HepG2 (cell line): ENCODE results near the gene ALG11. TPM values are rescaled to one million over a fixed set of nuclear protein-coding genes. Genes with fewer than 3 reads are reported as not detected.

Experiments used
- ATAC-seq: fragments of 200-7000 bp; cut with Tn5 transposase; 3 replicates; pipeline ENCODE4 v1.9.1; 2020; ENCODE audit warnings: mild to moderate bottlenecking, moderate library complexity
- BruUV-seq: library from RNA; stranded (reverse); fragments of 400-500 nt; replicated peaks from 2 replicates; lab custom pipeline; 2021; lab: Mats Ljungman, UMichigan
- CTCF ChIA-PET: fragments of 300-600 bp; formaldehyde crosslinking; extraction: SDS; loops from one replicate; lab custom pipeline; 2021; ENCODE audit warnings: low total read pairs, inconsistent platforms, low intra/inter-chr PET ratio; lab: Yijun Ruan, JAX
- POLR2A ChIA-PET: fragments of 350-600 bp; sonication (Branson Sonifier 250); formaldehyde crosslinking; loops from one replicate; lab custom pipeline; 2020; ENCODE audit warnings: antibody characterized with exemption, inconsistent platforms; lab: Yijun Ruan, JAX
- DNase-seq: peaks from one replicate; pipeline ENCODE4 v3.0.0-alpha.2; 2015; ENCODE audit warnings: low spot score
- FAIRE-seq: peaks from 3 replicates; lab custom pipeline; 2011; peaks lifted over from hg19 to GRCh38; lab: Jason Lieb, UNC
- H2AFZ ChIP-seq: one replicate; pipeline ENCODE4 v1.6.1; 2011; ENCODE audit warnings: low read length, inconsistent platforms
- H3K27ac ChIP-seq: fragments of 300-600 bp; 3 replicates; pipeline ENCODE4 v1.8.0; 2011; ENCODE audit warnings: mixed run types, mild to moderate bottlenecking, mixed read lengths, low read length, inconsistent platforms; ENCODE audit not compliant: insufficient read depth; ENCODE audit errors: extremely low read length
- H3K27me3 ChIP-seq, 2 experiments: fragments of 200-600 bp in 1 of 2; 2 replicates in 1 of 2; 3 replicates in 1 of 2; pipeline versions ENCODE4 v1.6.0 to v1.8.0; 2011; ENCODE audit warnings: low read length in 2 of 2, mild to moderate bottlenecking in 2 of 2, moderate library complexity in 2 of 2, inconsistent platforms in 1 of 2; ENCODE audit not compliant: insufficient read depth in 2 of 2, control insufficient read depth in 1 of 2
- H3K36me3 ChIP-seq, 2 experiments: fragments of 200-600 bp in 1 of 2; replicated peaks in 1 of 2; 2 replicates in 1 of 2; 3 replicates in 1 of 2; pipeline versions ENCODE4 v1.5.1 to v1.8.0; 2011; ENCODE audit warnings: low read length in 2 of 2, inconsistent platforms in 1 of 2; ENCODE audit not compliant: insufficient read depth in 2 of 2, control insufficient read depth in 1 of 2
- H3K4me1 ChIP-seq: 2 replicates; pipeline ENCODE4 v1.5.1; 2012; ENCODE audit warnings: low read length, inconsistent platforms; ENCODE audit not compliant: insufficient read depth
- H3K4me2 ChIP-seq: 2 replicates; pipeline ENCODE4 v1.6.0; 2011; ENCODE audit warnings: low read depth, low read length, inconsistent platforms
- H3K4me3 ChIP-seq, 3 experiments: fragments of 200-600 bp in 1 of 3; sonication (generic), shearing (Covaris generic) in 1 of 3; replicated peaks in 1 of 3; 2 replicates each; pipeline ENCODE4 v1.5.1; 2011 to 2016; ENCODE audit warnings: low read length in 3 of 3, inconsistent platforms in 2 of 3, low read depth in 2 of 3, mild to moderate bottlenecking in 2 of 3, control low read depth in 1 of 3, mixed read lengths in 1 of 3; ENCODE audit not compliant: insufficient read depth in 1 of 3
- H3K79me2 ChIP-seq: one replicate; pipeline ENCODE4 v1.6.1; 2011; ENCODE audit warnings: low read length, inconsistent platforms; ENCODE audit not compliant: insufficient read depth
- H3K9ac ChIP-seq: 2 replicates; pipeline ENCODE4 v1.6.0; 2011; ENCODE audit warnings: mild to moderate bottlenecking, low read depth, low read length, inconsistent platforms; ENCODE audit not compliant: insufficient read depth
- H3K9me3 ChIP-seq: 2 replicates; pipeline ENCODE4 v1.5.1; 2012; ENCODE audit warnings: mild to moderate bottlenecking, low read length
- H4K20me1 ChIP-seq: 2 replicates; pipeline ENCODE4 v1.6.0; 2011; ENCODE audit warnings: inconsistent platforms, mild to moderate bottlenecking, low read length, moderate library complexity; ENCODE audit not compliant: insufficient read depth
- JUNB ChIP-seq: sonication (generic); formaldehyde crosslinking; IDR thresholded peaks from 2 replicates; pipeline ENCODE4 v1.8.0; 2022; ENCODE audit warnings: missing genetic modification reagents, mild to moderate bottlenecking, borderline replicate concordance
- KDM3A ChIP-seq: IDR thresholded peaks from 2 replicates; pipeline ENCODE4 v1.6.1; 2018; ENCODE audit warnings: low read depth, missing compliant biosample characterization
- KLF11 ChIP-seq: IDR thresholded peaks from 2 replicates; pipeline ENCODE4 v1.6.1; 2016; ENCODE audit warnings: missing compliant biosample characterization
- NCOR1 ChIP-seq: fragments of 200-600 bp; sonication (generic); IDR thresholded peaks from 2 replicates; pipeline ENCODE4 v1.7.0; 2017; ENCODE audit warnings: antibody characterized with exemption, low read length, borderline replicate concordance
- ZBTB42 ChIP-seq: sonication (generic); formaldehyde crosslinking; IDR thresholded peaks from 2 replicates; pipeline ENCODE4 v1.5.0; 2020; ENCODE audit warnings: mild to moderate bottlenecking, missing genetic modification reagents
- ZNF275 ChIP-seq: sonication (generic); formaldehyde crosslinking; IDR thresholded peaks from 2 replicates; pipeline ENCODE4 v1.8.0; 2022; ENCODE audit warnings: missing genetic modification reagents, mild to moderate bottlenecking, inconsistent platforms, borderline replicate concordance
- ZNF441 ChIP-seq: sonication (generic); formaldehyde crosslinking; IDR thresholded peaks from 2 replicates; pipeline ENCODE4 v1.7.0; 2021; ENCODE audit warnings: missing genetic modification reagents, borderline replicate concordance
- WGBS: methylation state at CpG from one replicate; pipeline ENCODE4 v1.1.6; 2017; ENCODE audit warnings: low lambda C conversion rate; 5-methylcytosine and 5-hydroxymethylcytosine counted together
- in situ Hi-C: cut with HindIII; loops from 2 replicates; pipeline ENCODE4 v1.10.0; 2017; ENCODE audit warnings: low pct_unique_long_range_greater_than_20kb; ENCODE audit not compliant: extremely low pct_ligation_motif_present
- intact Hi-C: fragments of 100-400 bp; cut with micrococcal nuclease; formaldehyde crosslinking; loops from one replicate; pipeline ENCODE4 v1.10.0; 2022; ENCODE audit not compliant: unreplicated experiment
- polyA plus RNA-seq, 8 experiments: library from polyadenylated mRNA; depleted of rRNA in 3 of 8; stranded (reverse) in 7 of 8; unstranded in 1 of 8; fragments of >200 nt; fragmentation: Illumina TruSeq in 4 of 8; extraction: Trizol in 4 of 8; gene quantifications; 2 replicates each; pipeline versions ENCODE4 v1.2.1 to v1.2.3, GENCODE V29; 2011 to 2016; ENCODE audit warnings: low read depth in 4 of 8, missing spikeins in 1 of 8, mixed read lengths in 1 of 8; ENCODE audit not compliant: insufficient read depth in 1 of 8
- total RNA-seq, 5 experiments: library from RNA; depleted of rRNA; stranded (reverse); fragments of >200 nt; fragmentation: Illumina TruSeq; extraction: Trizol; gene quantifications; 2 replicates each; pipeline ENCODE4 v1.2.3, GENCODE V29; 2016; ENCODE audit warnings: low read depth in 1 of 5

ALG11 gene
- total and polyA plus RNA-seq, 2 of the 13 experiments (the other 11 are each of a cell fraction or from before 2014, with no cell fraction given): 14.7 to 27.9 TPM

GRCh38 chr13:51966186-51966585 lies 46.0 kb upstream of the ALG11 start:
- Histone ChIP-seq H3K27ac (no peak overlapping the region), H3K4me3 (no peak overlapping the region), H3K4me1 (peaks cover 9% of the 10 kb centered on the region), H3K4me2 (no peak overlapping the region), H4K20me1 (no peaks in the 10 kb centered on the region), H3K9me3 (no peaks in the 10 kb centered on the region), H3K27me3 (no peaks in the 10 kb centered on the region), H2AFZ (no peak overlapping the region), H3K36me3 (peaks cover 32 to 83% of the 10 kb centered on the region in 2 experiments), H3K9ac (no peak overlapping the region), H3K79me2 (no peaks in the 10 kb centered on the region)
- no peak for ATAC-seq
- ChIA-PET CTCF (no interaction called here), POLR2A (no interaction called here)
- in situ Hi-C loops (no loop called here), intact Hi-C loops (no loop called here)
- TF ChIP-seq ZNF275 (no peak), ZBTB42 (no peak), KLF11 (CRISPR knock-in tag) (no peak), ZNF441 (CRISPR knock-in tag) (no peak), JUNB (CRISPR knock-in tag) (no peak), NCOR1 (no peak), KDM3A (CRISPR knock-in tag) (no peak)
- BruUV-seq: no TSS peak
- no peak for DNase-seq
- 96% methylated on average over 10 of the region's 10 CpGs for WGBS
- no peak for FAIRE-seq
